PC-9 (cell line): ENCODE results near the gene LRIG1. TPM values are rescaled to one million over a fixed set of nuclear protein-coding genes. Genes with fewer than 3 reads are reported as not detected.

ENCODE experiments used
- BruUV-seq: library from RNA; stranded (reverse); fragments of 400-500 nt; replicated peaks from 2 replicates; lab custom pipeline; 2021; lab: Mats Ljungman, UMichigan
- CTCF ChIA-PET: fragments of 300-600 bp; sonication (Branson Sonifier 250); formaldehyde crosslinking; loops from one replicate; lab custom pipeline; 2022; ENCODE audit warnings: antibody characterized with exemption; lab: Charles Lee
- POLR2A ChIA-PET: fragments of 300-600 bp; sonication (Branson Sonifier 250); formaldehyde crosslinking; loops from one replicate; lab custom pipeline; 2022; ENCODE audit warnings: antibody characterized with exemption; ENCODE audit not compliant: unreplicated experiment; lab: Charles Lee
- DNase-seq, 2 experiments: peaks; one replicate each; pipeline versions ENCODE4 v3.0.0 to v3.0.0-alpha.2; 2015 to 2022; ENCODE audit warnings: mixed read lengths in 1 of 2
- H2AFZ ChIP-seq: fragments of 200-600 bp; sonication (generic); 2 replicates; pipeline ENCODE4 v1.8.1; 2017; ENCODE audit warnings: antibody characterized with exemption
- H3F3A ChIP-seq: fragments of 200-600 bp; sonication (generic); 2 replicates; pipeline ENCODE4 v1.8.1; 2017; ENCODE audit warnings: antibody characterized with exemption, mild to moderate bottlenecking, low read depth; ENCODE audit not compliant: insufficient read depth
- H3K27ac ChIP-seq: fragments of 200-600 bp; sonication (generic); 2 replicates; pipeline ENCODE4 v1.6.1; 2016; ENCODE audit warnings: mixed run types
- H3K27me3 ChIP-seq: fragments of 200-600 bp; sonication (generic); 2 replicates; pipeline ENCODE4 v1.6.1; 2016; ENCODE audit warnings: low read depth, mixed run types; ENCODE audit not compliant: insufficient read depth
- H3K36me3 ChIP-seq: fragments of 200-600 bp; sonication (generic); 2 replicates; pipeline ENCODE4 v1.6.1; 2016; ENCODE audit warnings: low read depth, mixed run types
- H3K4me1 ChIP-seq: fragments of 200-600 bp; sonication (generic); replicated peaks from 2 replicates; pipeline ENCODE4 v1.6.1; 2016; ENCODE audit warnings: mixed run types; ENCODE audit not compliant: insufficient read depth
- H3K4me2 ChIP-seq: fragments of 200-600 bp; sonication (generic); 2 replicates; pipeline ENCODE4 v1.6.1; 2017; ENCODE audit warnings: mixed run types
- H3K4me3 ChIP-seq: fragments of 200-600 bp; sonication (generic); 2 replicates; pipeline ENCODE4 v1.6.1; 2016; ENCODE audit warnings: mixed run types
- H3K79me2 ChIP-seq: fragments of 200-600 bp; sonication (generic); 2 replicates; pipeline ENCODE4 v1.6.1; 2017; ENCODE audit warnings: low read depth, mixed run types
- H3K9me2 ChIP-seq: fragments of 200-600 bp; sonication (generic); 2 replicates; pipeline ENCODE4 v1.8.1; 2017; ENCODE audit warnings: mild to moderate bottlenecking; ENCODE audit not compliant: insufficient read depth
- H3K9me3 ChIP-seq: fragments of 200-600 bp; sonication (generic); 2 replicates; pipeline ENCODE4 v1.8.1; 2016; ENCODE audit warnings: low read depth; ENCODE audit not compliant: insufficient read depth
- H4K20me1 ChIP-seq: fragments of 200-600 bp; sonication (generic); 2 replicates; pipeline ENCODE4 v1.8.1; 2017; ENCODE audit not compliant: insufficient read depth
- CTCF ChIP-seq: fragments of 200-600 bp; sonication (generic); conservative IDR thresholded peaks from 2 replicates; pipeline ENCODE4 v1.6.1; 2017; ENCODE audit warnings: mixed run types, antibody characterized with exemption, mild to moderate bottlenecking, moderate library complexity
- EZH2 ChIP-seq: fragments of 200-600 bp; sonication (generic); IDR thresholded peaks from 2 replicates; pipeline ENCODE4 v1.8.0; 2017; ENCODE audit warnings: antibody characterized with exemption, low read depth
- intact Hi-C: fragments of 100-400 bp; cut with micrococcal nuclease; formaldehyde crosslinking; loops from one replicate; pipeline ENCODE4 v1.10.0; 2022; ENCODE audit not compliant: unreplicated experiment
- total RNA-seq: library from RNA; stranded (reverse); gene quantifications from 2 replicates; pipeline ENCODE4 v1.2.3, GENCODE V29; 2021

Gene LRIG1
- total RNA-seq, 1 experiment from 2014 or later, result not detected

- intact Hi-C loops, result no loop called here
- H3K27ac ChIP-seq, result no peak overlapping the region
- DNase-seq, result no peak
- H3K9me2 ChIP-seq, result no peaks in the 10 kb centered on the region
- H3F3A ChIP-seq, result no peaks in the 10 kb centered on the region
- BruUV-seq, result no TSS peak
- no peaks in the 10 kb centered on the region for H3K4me1 ChIP-seq
- H3K79me2 ChIP-seq, result no peaks in the 10 kb centered on the region
- CTCF ChIA-PET, result no interaction called here
- POLR2A ChIA-PET, result no interaction called here
- no peak overlapping the region for H2AFZ ChIP-seq
- H3K4me2 ChIP-seq, result no peak overlapping the region
- no peak overlapping the region for H3K4me3 ChIP-seq
- no peaks in the 10 kb centered on the region for H4K20me1 ChIP-seq
- no peaks in the 10 kb centered on the region for H3K36me3 ChIP-seq
- H3K27me3 ChIP-seq, result no peaks in the 10 kb centered on the region
- TF ChIP-seq CTCF (no peak), EZH2 (no peak)
- 0 out of 2 replicates have a peak, but pooled peaks cover 3% of the 10 kb centered on the region for H3K9me3 ChIP-seq
Measured at GRCh38 chr3:66386011-66386924, 114.6 kb downstream of the LRIG1 start.

GRCh38 chr3:66385066-66385465 lies 115.8 kb downstream of the LRIG1 start:
- Histone ChIP-seq H3K36me3 (no peaks in the 10 kb centered on the region), H3K4me3 (no peak overlapping the region), H3K4me2 (no peak overlapping the region), H3F3A (no peaks in the 10 kb centered on the region), H3K9me2 (no peaks in the 10 kb centered on the region), H3K4me1 (no peaks in the 10 kb centered on the region), H3K9me3 (0 out of 2 replicates have a peak, but pooled peaks cover 3% of the 10 kb centered on the region), H3K27ac (no peak overlapping the region), H4K20me1 (no peaks in the 10 kb centered on the region), H2AFZ (no peak overlapping the region), H3K79me2 (no peaks in the 10 kb centered on the region), H3K27me3 (no peaks in the 10 kb centered on the region)
- POLR2A ChIA-PET, result interaction anchor here (0.7 kb wide), 1 partner anchor 30 kb away, joined by 3 read pairs; no protein-coding TSS in a partner anchor
- no peak for TF ChIP-seq CTCF
- BruUV-seq, result no TSS peak
- intact Hi-C loops, result no loop called here
- CTCF ChIA-PET, result no interaction called here
- DNase-seq, result no peak

- H3K4me2 ChIP-seq, result no peak overlapping the region
- no peaks in the 10 kb centered on the region for H3F3A ChIP-seq
- intact Hi-C loops, result no loop called here
- no peaks in the 10 kb centered on the region for H3K79me2 ChIP-seq
- no peak for DNase-seq
- no peaks in the 10 kb centered on the region for H3K27me3 ChIP-seq
- 0 out of 2 replicates have a peak, but pooled peaks cover 3% of the 10 kb centered on the region for H3K9me3 ChIP-seq
- POLR2A ChIA-PET, result interaction anchor here (0.7 kb wide), 1 partner anchor 29 kb away, joined by 3 read pairs; no protein-coding TSS in a partner anchor
- no TSS peak for BruUV-seq
- H3K4me3 ChIP-seq, result no peak overlapping the region
- no peak overlapping the region for H3K27ac ChIP-seq
- no peaks in the 10 kb centered on the region for H3K4me1 ChIP-seq
- H3K9me2 ChIP-seq, result no peaks in the 10 kb centered on the region
- no peak for TF ChIP-seq CTCF
- no peak for TF ChIP-seq EZH2
- no peaks in the 10 kb centered on the region for H3K36me3 ChIP-seq
- no peak overlapping the region for H2AFZ ChIP-seq
- H4K20me1 ChIP-seq, result no peaks in the 10 kb centered on the region
- CTCF ChIA-PET, result no interaction called here
Measured at GRCh38 chr3:66383998-66384745, 116.7 kb downstream of the LRIG1 start.
